Measurements from ENCODE around the gene TDRD15. TPM values are rescaled to one million over a fixed set of nuclear protein-coding genes. Genes with fewer than 3 reads are reported as not detected.

The TDRD15 gene
- total and polyA plus RNA-seq, 2 of the 13 experiments (the other 11 are each of a cell fraction or from before 2014, with no cell fraction given) = 0.12 to 0.29 TPM

DNA sequence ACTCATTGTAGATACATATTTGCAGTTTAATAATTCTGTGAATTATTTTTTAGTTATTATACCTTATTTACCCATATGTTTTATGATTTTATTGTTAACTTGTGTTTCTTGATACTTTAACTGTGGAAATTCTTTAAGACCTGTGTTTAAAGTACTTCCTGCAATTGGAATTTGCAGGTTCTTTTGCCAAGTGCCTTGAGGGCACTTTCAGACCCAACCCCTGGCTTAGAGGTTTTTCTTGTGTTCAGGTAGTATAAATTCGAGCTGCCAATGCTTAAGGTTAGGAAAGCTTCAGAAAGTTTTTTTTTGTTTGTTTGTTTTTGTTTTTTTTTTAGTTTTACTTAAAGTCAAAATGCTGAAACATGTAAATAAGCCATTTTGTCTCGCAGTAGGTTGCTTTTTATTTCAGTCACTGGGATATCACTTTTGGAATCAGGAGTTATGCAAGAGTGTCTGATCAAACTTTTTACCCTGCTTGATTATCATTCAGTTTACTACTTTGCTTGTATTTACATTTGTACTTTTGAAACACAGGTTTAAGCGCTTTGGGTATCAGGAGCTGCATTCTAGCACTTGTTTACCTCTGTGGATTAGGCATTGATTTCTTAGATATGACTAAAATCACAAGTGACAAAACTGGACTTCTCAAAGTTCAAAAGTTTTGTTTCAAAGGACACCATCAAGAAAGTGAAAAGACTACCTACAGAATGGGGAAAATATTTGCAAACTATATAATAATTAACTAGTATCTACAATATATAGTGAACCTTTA lies 31.8 kb downstream of the TDRD15 start (continued):
- TF ChIP-seq ZNF337 (CRISPR knock-in tag; IDR thresholded peaks at IDR 0.05; ENCODE audit: borderline replicate concordance, low read depth) (no peak), HES4 (CRISPR knock-in tag; IDR thresholded peaks at IDR 0.05; ENCODE audit: borderline replicate concordance) (no peak), NKX3-1 (CRISPR knock-in tag; IDR thresholded peaks at IDR 0.05) (no peak), TARDBP (CRISPR knock-in tag; IDR thresholded peaks at IDR 0.05) (peak; percentile 75; the same call in 1 of the 2 replicates), ZNF496 (CRISPR knock-in tag; IDR thresholded peaks at IDR 0.05; ENCODE audit: insufficient replicate concordance) (no peak), ZNF563 (CRISPR knock-in tag; IDR thresholded peaks at IDR 0.05) (no peak), FOXA1 (IDR thresholded peaks at IDR 0.05) (peak; percentile 41; the same call in 1 of the 2 replicates), FOXA1 (CRISPR knock-in tag; IDR thresholded peaks at IDR 0.05) (peak; percentile 60; the same call in 1 of the 2 replicates), POLR2AphosphoS5 (IDR thresholded peaks at IDR 0.05; ENCODE audit: low read depth, low read length) (no peak), SALL1 (CRISPR knock-in tag; IDR thresholded peaks at IDR 0.05) (peak; percentile 65; the same call in 1 of the 2 replicates), ZNF33A (CRISPR knock-in tag; IDR thresholded peaks at IDR 0.05; ENCODE audit: borderline replicate concordance) (no peak), MTF2 (CRISPR knock-in tag; IDR thresholded peaks at IDR 0.05; ENCODE audit: borderline replicate concordance) (no peak), MTF1 (CRISPR knock-in tag; IDR thresholded peaks at IDR 0.05) (no peak), PAF1 (CRISPR knock-in tag; IDR thresholded peaks at IDR 0.05) (no peak), AGO2 (optimal IDR thresholded peaks at IDR 0.05; ENCODE audit: low read depth, low read length) (no peak), ZSCAN22 (CRISPR knock-in tag; IDR thresholded peaks at IDR 0.05) (no peak), KDM5A (IDR thresholded peaks at IDR 0.05; ENCODE audit: borderline replicate concordance, low read length) (no peak), HDAC2 (CRISPR knock-in tag; IDR thresholded peaks at IDR 0.05) (peak; percentile 90), ZNF589 (CRISPR knock-in tag; conservative IDR thresholded peaks at IDR 0.05) (no peak)
- TF ChIP-seq, protein P1, sequence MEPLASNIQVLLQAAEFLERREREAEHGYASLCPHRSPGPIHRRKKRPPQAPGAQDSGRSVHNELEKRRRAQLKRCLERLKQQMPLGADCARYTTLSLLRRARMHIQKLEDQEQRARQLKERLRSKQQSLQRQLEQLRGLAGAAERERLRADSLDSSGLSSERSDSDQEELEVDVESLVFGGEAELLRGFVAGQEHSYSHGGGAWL (CRISPR knock-in tag; IDR thresholded peaks at IDR 0.05) = no peak
- TF ChIP-seq, protein P2, sequence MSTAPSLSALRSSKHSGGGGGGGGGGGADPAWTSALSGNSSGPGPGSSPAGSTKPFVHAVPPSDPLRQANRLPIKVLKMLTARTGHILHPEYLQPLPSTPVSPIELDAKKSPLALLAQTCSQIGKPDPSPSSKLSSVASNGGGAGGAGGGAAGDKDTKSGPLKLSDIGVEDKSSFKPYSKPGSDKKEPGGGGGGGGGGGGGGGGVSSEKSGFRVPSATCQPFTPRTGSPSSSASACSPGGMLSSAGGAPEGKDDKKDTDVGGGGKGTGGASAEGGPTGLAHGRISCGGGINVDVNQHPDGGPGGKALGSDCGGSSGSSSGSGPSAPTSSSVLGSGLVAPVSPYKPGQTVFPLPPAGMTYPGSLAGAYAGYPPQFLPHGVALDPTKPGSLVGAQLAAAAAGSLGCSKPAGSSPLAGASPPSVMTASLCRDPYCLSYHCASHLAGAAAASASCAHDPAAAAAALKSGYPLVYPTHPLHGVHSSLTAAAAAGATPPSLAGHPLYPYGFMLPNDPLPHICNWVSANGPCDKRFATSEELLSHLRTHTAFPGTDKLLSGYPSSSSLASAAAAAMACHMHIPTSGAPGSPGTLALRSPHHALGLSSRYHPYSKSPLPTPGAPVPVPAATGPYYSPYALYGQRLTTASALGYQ (CRISPR knock-in tag; IDR thresholded peaks at IDR 0.05) = peak; percentile 91
- TF ChIP-seq, protein P3, sequence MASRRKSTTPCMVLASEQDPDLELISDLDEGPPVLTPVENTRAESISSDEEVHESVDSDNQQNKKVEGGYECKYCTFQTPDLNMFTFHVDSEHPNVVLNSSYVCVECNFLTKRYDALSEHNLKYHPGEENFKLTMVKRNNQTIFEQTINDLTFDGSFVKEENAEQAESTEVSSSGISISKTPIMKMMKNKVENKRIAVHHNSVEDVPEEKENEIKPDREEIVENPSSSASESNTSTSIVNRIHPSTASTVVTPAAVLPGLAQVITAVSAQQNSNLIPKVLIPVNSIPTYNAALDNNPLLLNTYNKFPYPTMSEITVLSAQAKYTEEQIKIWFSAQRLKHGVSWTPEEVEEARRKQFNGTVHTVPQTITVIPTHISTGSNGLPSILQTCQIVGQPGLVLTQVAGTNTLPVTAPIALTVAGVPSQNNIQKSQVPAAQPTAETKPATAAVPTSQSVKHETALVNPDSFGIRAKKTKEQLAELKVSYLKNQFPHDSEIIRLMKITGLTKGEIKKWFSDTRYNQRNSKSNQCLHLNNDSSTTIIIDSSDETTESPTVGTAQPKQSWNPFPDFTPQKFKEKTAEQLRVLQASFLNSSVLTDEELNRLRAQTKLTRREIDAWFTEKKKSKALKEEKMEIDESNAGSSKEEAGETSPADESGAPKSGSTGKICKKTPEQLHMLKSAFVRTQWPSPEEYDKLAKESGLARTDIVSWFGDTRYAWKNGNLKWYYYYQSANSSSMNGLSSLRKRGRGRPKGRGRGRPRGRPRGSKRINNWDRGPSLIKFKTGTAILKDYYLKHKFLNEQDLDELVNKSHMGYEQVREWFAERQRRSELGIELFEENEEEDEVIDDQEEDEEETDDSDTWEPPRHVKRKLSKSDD (CRISPR knock-in tag; IDR thresholded peaks at IDR 0.05; ENCODE audit: low read depth) = no peak; the same call in 1 of the 2 replicates
- TF ChIP-seq, protein P4, sequence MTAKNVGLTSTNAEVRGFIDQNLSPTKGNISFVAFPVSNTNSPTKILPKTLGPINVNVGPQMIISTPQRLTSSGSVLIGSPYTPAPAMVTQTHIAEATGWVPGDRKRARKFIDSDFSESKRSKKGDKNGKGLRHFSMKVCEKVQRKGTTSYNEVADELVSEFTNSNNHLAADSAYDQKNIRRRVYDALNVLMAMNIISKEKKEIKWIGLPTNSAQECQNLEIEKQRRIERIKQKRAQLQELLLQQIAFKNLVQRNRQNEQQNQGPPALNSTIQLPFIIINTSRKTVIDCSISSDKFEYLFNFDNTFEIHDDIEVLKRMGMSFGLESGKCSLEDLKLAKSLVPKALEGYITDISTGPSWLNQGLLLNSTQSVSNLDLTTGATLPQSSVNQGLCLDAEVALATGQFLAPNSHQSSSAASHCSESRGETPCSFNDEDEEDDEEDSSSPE (CRISPR knock-in tag; IDR thresholded peaks at IDR 0.05) = no peak

Data from HepG2 (cell line).